SK-N-SH treated with all-trans-retinoic acid at 6 μM for 48 hours (cell line): ENCODE results near the gene NOSIP.

ENCODE experiments used
- ATAC-seq: fragments of 200-7000 bp; cut with Tn5 transposase; 3 replicates; pipeline ENCODE4 v1.9.1; 2020; ENCODE audit warnings: mild to moderate bottlenecking, moderate library complexity
- BACH2 ChIP-seq: fragments of 250-450 bp; sonication (Bioruptor Pico); IDR thresholded peaks from 2 replicates; pipeline ENCODE4 v1.9.0; 2021; ENCODE audit warnings: mild to moderate bottlenecking, borderline replicate concordance
- ESRRG ChIP-seq: fragments of 250-450 bp; sonication (Bioruptor Pico); IDR thresholded peaks from 2 replicates; pipeline ENCODE4 v1.6.1; 2021; ENCODE audit warnings: mild to moderate bottlenecking
- GLIS3 ChIP-seq: fragments of 250-450 bp; sonication (Bioruptor Pico); IDR thresholded peaks from 2 replicates; pipeline ENCODE4 v1.5.0; 2020; ENCODE audit warnings: mild to moderate bottlenecking, moderate library complexity
- ISL1 ChIP-seq: fragments of 250-450 bp; sonication (Bioruptor Pico); IDR thresholded peaks from 2 replicates; pipeline ENCODE4 v2.1.2; 2022; ENCODE audit warnings: mild to moderate bottlenecking, moderate library complexity
- OSR1 ChIP-seq: fragments of 250-450 bp; sonication (Bioruptor Pico); IDR thresholded peaks from 2 replicates; pipeline ENCODE4 v1.8.0; 2022; ENCODE audit warnings: moderate library complexity, mild to moderate bottlenecking, inconsistent platforms
- RARB ChIP-seq: fragments of 250-450 bp; sonication (Bioruptor Pico); IDR thresholded peaks from 2 replicates; pipeline ENCODE4 v1.8.0; 2021; ENCODE audit warnings: mild to moderate bottlenecking, moderate library complexity
- TCF4 ChIP-seq: fragments of 250-450 bp; sonication (Bioruptor Pico); IDR thresholded peaks from 2 replicates; pipeline ENCODE4 v1.8.0; 2021; ENCODE audit warnings: mild to moderate bottlenecking, moderate library complexity, borderline replicate concordance
- TOX ChIP-seq: fragments of 250-450 bp; sonication (Bioruptor Pico); IDR thresholded peaks from 2 replicates; pipeline ENCODE4 v1.8.0; 2021; ENCODE audit warnings: mild to moderate bottlenecking, moderate library complexity, borderline replicate concordance
- ZC3H10 ChIP-seq: fragments of 250-450 bp; sonication (Bioruptor Pico); IDR thresholded peaks from 2 replicates; pipeline ENCODE4 v1.5.1; 2021; ENCODE audit warnings: mild to moderate bottlenecking, moderate library complexity
- ZFP3 ChIP-seq: fragments of 250-450 bp; sonication (Bioruptor Pico); IDR thresholded peaks from 2 replicates; pipeline ENCODE4 v1.5.0; 2020; ENCODE audit warnings: mild to moderate bottlenecking, moderate library complexity
- ZNF565 ChIP-seq: fragments of 450-650 bp; formaldehyde crosslinking; conservative IDR thresholded peaks from 2 replicates; pipeline ENCODE4 v1.5.0; 2020; ENCODE audit warnings: low read depth, mild to moderate bottlenecking, moderate library complexity
- ZNF70 ChIP-seq: fragments of 450-650 bp; formaldehyde crosslinking; IDR thresholded peaks from 2 replicates; pipeline ENCODE4 v1.5.0; 2020; ENCODE audit warnings: mild to moderate bottlenecking, moderate library complexity
- ZNF8 ChIP-seq: fragments of 450-650 bp; formaldehyde crosslinking; IDR thresholded peaks from 2 replicates; pipeline ENCODE4 v1.5.0; 2020; ENCODE audit warnings: mild to moderate bottlenecking, moderate library complexity
- TF ChIP-seq, protein P1 (sequence below): fragments of 250-450 bp; sonication (Bioruptor Pico); IDR thresholded peaks from 2 replicates; pipeline ENCODE4 v1.5.1; 2020; ENCODE audit warnings: low read depth, mild to moderate bottlenecking, moderate library complexity
- TF ChIP-seq, protein P2 (sequence below): fragments of 250-450 bp; sonication (Bioruptor Pico); IDR thresholded peaks from 2 replicates; pipeline ENCODE4 v1.5.1; 2021; ENCODE audit warnings: mild to moderate bottlenecking, moderate library complexity
- TF ChIP-seq, protein P3 (sequence below): fragments of 250-450 bp; sonication (Bioruptor Pico); IDR thresholded peaks from 2 replicates; pipeline ENCODE4 v1.5.0; 2020; ENCODE audit warnings: mild to moderate bottlenecking, moderate library complexity
- TF ChIP-seq, protein P4 (sequence below): fragments of 250-450 bp; sonication (Bioruptor Pico); IDR thresholded peaks from 2 replicates; pipeline ENCODE4 v1.8.0; 2021; ENCODE audit warnings: low read depth, mild to moderate bottlenecking, moderate library complexity, borderline replicate concordance

Gene NOSIP, protein sequence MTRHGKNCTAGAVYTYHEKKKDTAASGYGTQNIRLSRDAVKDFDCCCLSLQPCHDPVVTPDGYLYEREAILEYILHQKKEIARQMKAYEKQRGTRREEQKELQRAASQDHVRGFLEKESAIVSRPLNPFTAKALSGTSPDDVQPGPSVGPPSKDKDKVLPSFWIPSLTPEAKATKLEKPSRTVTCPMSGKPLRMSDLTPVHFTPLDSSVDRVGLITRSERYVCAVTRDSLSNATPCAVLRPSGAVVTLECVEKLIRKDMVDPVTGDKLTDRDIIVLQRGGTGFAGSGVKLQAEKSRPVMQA

DNA sequence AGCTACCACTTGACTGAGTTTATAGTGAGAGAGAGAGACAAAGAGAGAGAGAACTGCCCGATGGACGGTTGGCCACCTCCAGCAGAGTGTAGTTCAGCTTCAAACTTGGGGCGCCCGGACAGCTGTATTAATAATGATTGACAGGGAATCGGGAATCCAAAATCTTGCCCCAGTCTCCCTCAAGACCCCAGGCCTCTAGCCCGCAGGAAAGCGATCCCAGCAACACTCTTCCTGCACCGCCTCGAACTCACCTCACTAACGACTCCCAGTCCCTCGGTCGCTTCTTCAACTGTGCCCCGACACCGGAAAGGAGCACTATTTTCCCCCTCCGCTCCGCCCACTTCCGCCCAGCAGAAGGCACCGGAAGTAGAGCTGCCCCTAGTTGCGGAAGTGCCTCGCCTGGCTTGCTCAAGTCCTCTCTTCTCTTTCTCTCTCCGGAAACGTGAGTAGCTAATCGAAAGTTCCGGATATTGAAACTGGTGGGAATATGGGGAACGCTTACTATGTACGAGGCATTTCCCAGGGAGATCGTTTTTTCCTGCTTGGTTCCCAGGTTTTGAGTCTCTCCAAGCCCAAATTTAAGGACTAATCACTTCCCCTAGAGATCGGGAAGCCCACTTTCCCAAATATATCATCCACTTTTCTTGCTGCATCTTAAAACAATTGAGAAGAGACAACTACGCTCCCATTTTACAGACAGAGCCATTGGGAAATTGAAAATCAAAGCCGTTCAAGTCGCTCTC, at the start of gene NOSIP:
NOSIP (minus strand) TSS at position 293 of the 743 bp plus-strand sequence. CDS start 19,865 bp downstream, outside the sequence.
- TF ChIP-seq, protein P1, sequence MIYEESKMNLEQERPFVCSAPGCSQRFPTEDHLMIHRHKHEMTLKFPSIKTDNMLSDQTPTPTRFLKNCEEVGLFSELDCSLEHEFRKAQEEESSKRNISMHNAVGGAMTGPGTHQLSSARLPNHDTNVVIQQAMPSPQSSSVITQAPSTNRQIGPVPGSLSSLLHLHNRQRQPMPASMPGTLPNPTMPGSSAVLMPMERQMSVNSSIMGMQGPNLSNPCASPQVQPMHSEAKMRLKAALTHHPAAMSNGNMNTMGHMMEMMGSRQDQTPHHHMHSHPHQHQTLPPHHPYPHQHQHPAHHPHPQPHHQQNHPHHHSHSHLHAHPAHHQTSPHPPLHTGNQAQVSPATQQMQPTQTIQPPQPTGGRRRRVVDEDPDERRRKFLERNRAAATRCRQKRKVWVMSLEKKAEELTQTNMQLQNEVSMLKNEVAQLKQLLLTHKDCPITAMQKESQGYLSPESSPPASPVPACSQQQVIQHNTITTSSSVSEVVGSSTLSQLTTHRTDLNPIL (CRISPR knock-in tag) = no peak
- TF ChIP-seq ZFP3 (CRISPR knock-in tag) (no peak), ZNF8 (CRISPR knock-in tag) (no peak), OSR1 (no peak), TCF4 (CRISPR knock-in tag) (no peak), ESRRG (CRISPR knock-in tag) (no peak), ZC3H10 (CRISPR knock-in tag) (no peak), GLIS3 (CRISPR knock-in tag) (no peak), BACH2 (CRISPR knock-in tag) (no peak), ZNF70 (CRISPR knock-in tag) (no peak), RARB (CRISPR knock-in tag) (no peak), ZNF565 (CRISPR knock-in tag) (no peak), ISL1 (CRISPR knock-in tag) (no peak)
- TF ChIP-seq, protein P2, sequence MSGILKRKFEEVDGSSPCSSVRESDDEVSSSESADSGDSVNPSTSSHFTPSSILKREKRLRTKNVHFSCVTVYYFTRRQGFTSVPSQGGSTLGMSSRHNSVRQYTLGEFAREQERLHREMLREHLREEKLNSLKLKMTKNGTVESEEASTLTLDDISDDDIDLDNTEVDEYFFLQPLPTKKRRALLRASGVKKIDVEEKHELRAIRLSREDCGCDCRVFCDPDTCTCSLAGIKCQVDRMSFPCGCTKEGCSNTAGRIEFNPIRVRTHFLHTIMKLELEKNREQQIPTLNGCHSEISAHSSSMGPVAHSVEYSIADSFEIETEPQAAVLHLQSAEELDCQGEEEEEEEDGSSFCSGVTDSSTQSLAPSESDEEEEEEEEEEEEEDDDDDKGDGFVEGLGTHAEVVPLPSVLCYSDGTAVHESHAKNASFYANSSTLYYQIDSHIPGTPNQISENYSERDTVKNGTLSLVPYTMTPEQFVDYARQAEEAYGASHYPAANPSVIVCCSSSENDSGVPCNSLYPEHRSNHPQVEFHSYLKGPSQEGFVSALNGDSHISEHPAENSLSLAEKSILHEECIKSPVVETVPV (CRISPR knock-in tag) = no peak
- TF ChIP-seq, protein P3, sequence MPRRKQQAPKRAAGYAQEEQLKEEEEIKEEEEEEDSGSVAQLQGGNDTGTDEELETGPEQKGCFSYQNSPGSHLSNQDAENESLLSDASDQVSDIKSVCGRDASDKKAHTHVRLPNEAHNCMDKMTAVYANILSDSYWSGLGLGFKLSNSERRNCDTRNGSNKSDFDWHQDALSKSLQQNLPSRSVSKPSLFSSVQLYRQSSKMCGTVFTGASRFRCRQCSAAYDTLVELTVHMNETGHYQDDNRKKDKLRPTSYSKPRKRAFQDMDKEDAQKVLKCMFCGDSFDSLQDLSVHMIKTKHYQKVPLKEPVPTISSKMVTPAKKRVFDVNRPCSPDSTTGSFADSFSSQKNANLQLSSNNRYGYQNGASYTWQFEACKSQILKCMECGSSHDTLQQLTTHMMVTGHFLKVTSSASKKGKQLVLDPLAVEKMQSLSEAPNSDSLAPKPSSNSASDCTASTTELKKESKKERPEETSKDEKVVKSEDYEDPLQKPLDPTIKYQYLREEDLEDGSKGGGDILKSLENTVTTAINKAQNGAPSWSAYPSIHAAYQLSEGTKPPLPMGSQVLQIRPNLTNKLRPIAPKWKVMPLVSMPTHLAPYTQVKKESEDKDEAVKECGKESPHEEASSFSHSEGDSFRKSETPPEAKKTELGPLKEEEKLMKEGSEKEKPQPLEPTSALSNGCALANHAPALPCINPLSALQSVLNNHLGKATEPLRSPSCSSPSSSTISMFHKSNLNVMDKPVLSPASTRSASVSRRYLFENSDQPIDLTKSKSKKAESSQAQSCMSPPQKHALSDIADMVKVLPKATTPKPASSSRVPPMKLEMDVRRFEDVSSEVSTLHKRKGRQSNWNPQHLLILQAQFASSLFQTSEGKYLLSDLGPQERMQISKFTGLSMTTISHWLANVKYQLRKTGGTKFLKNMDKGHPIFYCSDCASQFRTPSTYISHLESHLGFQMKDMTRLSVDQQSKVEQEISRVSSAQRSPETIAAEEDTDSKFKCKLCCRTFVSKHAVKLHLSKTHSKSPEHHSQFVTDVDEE = no peak
- TF ChIP-seq, protein P4, sequence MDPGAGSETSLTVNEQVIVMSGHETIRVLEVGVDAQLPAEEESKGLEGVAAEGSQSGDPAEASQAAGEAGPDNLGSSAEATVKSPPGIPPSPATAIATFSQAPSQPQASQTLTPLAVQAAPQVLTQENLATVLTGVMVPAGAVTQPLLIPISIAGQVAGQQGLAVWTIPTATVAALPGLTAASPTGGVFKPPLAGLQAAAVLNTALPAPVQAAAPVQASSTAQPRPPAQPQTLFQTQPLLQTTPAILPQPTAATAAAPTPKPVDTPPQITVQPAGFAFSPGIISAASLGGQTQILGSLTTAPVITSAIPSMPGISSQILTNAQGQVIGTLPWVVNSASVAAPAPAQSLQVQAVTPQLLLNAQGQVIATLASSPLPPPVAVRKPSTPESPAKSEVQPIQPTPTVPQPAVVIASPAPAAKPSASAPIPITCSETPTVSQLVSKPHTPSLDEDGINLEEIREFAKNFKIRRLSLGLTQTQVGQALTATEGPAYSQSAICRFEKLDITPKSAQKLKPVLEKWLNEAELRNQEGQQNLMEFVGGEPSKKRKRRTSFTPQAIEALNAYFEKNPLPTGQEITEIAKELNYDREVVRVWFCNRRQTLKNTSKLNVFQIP (CRISPR knock-in tag) = no peak
- ATAC-seq = peak; percentile 98

DNA sequence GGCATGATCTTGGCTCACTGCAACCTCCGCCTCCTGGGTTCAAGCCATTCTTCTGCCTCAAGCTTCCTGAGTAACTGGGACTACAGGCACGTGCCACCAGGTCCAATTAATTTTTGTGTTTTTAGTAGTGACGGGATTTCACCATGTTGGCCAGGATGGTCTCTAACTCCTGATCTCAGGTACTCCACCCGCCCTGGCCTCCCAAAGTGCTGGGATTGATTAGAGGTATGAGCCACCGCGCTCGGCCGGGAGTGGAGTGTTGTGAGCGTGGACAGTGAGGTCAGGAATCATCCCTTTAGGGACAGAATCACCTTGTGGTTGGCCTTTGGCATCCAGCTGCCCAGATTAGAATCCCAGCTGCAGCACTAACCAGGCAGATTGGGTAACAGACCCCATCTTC, 49.3 kb upstream of the NOSIP start:
- no peak for TF ChIP-seq ZFP3 (CRISPR knock-in tag)
- TF ChIP-seq, protein P3 = no peak
- TF ChIP-seq TOX (CRISPR knock-in tag) = no peak
- no peak for ATAC-seq

DNA sequence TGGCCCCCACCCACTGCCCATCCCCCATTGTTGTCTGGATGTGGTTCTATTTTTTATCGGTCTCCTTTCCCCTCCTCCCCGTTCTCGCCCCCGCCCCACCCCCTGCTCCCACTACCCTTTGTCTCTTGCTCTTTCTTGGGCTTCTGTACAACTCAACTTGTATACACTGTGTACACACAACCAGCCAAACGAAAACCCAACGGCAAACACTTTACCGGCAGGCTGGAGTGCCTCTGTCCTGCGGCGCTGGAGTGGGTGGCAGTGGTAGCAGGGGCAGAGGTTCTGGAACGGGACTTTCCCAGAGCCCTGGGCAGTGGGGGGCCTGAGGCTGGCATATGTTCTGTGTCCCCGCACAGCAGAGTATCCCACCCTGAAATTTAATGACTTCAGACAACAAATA, 45.9 kb upstream of the NOSIP start:
- ATAC-seq = no peak
- TF ChIP-seq, protein P3 = no peak
